Stomach (tissue), 9 donors: ENCODE data around the gene AGBL4. TPM values are rescaled to one million over a fixed set of nuclear protein-coding genes. Genes with fewer than 3 reads are reported as not detected.

Experiments used
- DNase-seq, 2 donors: peaks; one replicate each; pipeline versions ENCODE4 v3.0.0 to v3.0.0-alpha.2; 2013 to 2019
- H3K27ac ChIP-seq, 5 donors: fragments of 200-600 bp in 4 of 5; sonication (generic) in 4 of 5; one replicate each; pipeline ENCODE4 v1.5.1; 2013 to 2019; ENCODE audit warnings: mild to moderate bottlenecking in 1 of 5, moderate library complexity in 1 of 5
- H3K27me3 ChIP-seq, 3 donors: fragments of 200-600 bp; sonication (generic); one replicate each; pipeline ENCODE4 v1.5.1; 2017 to 2019; ENCODE audit warnings: mixed run types in 1 of 3
- H3K36me3 ChIP-seq, 4 donors: fragments of 200-600 bp; sonication (generic); 1 replicate in 3 of 4; 2 replicates in 1 of 4; pipeline ENCODE4 v1.5.1; 2016 to 2019
- H3K4me1 ChIP-seq, 4 donors: fragments of 200-600 bp; sonication (generic); one replicate each; pipeline ENCODE4 v1.5.1; 2016 to 2019
- H3K4me3 ChIP-seq, 4 donors: fragments of 200-600 bp; sonication (generic) in 3 of 4; one replicate each; pipeline ENCODE4 v1.5.1; 2016 to 2019; ENCODE audit warnings: mild to moderate bottlenecking in 1 of 4
- H3K9me3 ChIP-seq, 4 donors: fragments of 200-600 bp; sonication (generic); one replicate each; pipeline ENCODE4 v1.5.1; 2016 to 2019
- CTCF ChIP-seq, 7 experiments: fragments of 450-650 bp in 4 of 7; fragments of 200-600 bp in 3 of 7; sonication (generic) in 3 of 7; IDR thresholded peaks; one replicate each; pipeline ENCODE4 v1.5.1; 2016 to 2019; ENCODE audit warnings: antibody characterized with exemption in 7 of 7, control low read depth in 2 of 7, mild to moderate bottlenecking in 1 of 7
- EP300 ChIP-seq: sonication (generic); formaldehyde crosslinking; IDR thresholded peaks from one replicate; pipeline ENCODE4 v1.6.1; 2017; ENCODE audit warnings: antibody characterized with exemption
- POLR2A ChIP-seq, 4 donors: fragments of 450-650 bp; IDR thresholded peaks; one replicate each; pipeline ENCODE4 v1.6.1; 2016; ENCODE audit warnings: antibody characterized with exemption in 4 of 4, control low read depth in 2 of 4, mild to moderate bottlenecking in 1 of 4, moderate library complexity in 1 of 4
- POLR2AphosphoS5 ChIP-seq, 3 donors: sonication (generic); formaldehyde crosslinking; IDR thresholded peaks; one replicate each; pipeline ENCODE4 v1.6.1; 2016; ENCODE audit warnings: antibody characterized with exemption in 3 of 3
- WGBS, 5 donors: extraction: QIAGEN DNeasy Blood & Tissue Kit in 3 of 5; methylation state at CpG; one replicate each; pipeline versions ENCODE4 v1.1.5 to v1.1.7; 2013 to 2018; 5-methylcytosine and 5-hydroxymethylcytosine counted together
- intact Hi-C: fragments of 100-400 bp; cut with DNase I; formaldehyde crosslinking; loops from one replicate; pipeline ENCODE4 v1.15.1; 2023; ENCODE audit warnings: low total_unique reads
- polyA plus RNA-seq, 3 donors: library from polyadenylated mRNA; stranded (reverse); fragments of 200-250 nt; gene quantifications; one replicate each; pipeline ENCODE4 v1.2.3, GENCODE V29; 2013
- total RNA-seq, 5 donors: library from RNA; depleted of rRNA; stranded (reverse); fragments of >200 nt; gene quantifications; one replicate each; pipeline versions ENCODE4 v1.1.0 to v1.2.3, GENCODE V29; 2014 to 2016
- donor health status: healthy with polysubstance abuse.
- donor health status: Bipolar disorder and iron deficiency.
- donor health status: healthy.

Gene AGBL4
- total and polyA plus RNA-seq, 8 donors: 0.92 TPM; not detected in 7

- TF ChIP-seq EP300 (no peak), POLR2A (IDR thresholded peaks at IDR 0.05) (no peak), CTCF (IDR thresholded peaks at IDR 0.05) (no peak), POLR2AphosphoS5 (IDR thresholded peaks at IDR 0.05) (no peak)
- intact Hi-C loops: no loop called here
- no peaks in the 10 kb centered on the region for H3K36me3 ChIP-seq
- no peaks in the 10 kb centered on the region for H3K27me3 ChIP-seq
- no peaks in the 10 kb centered on the region for H3K4me1 ChIP-seq
- peaks cover 0 to 25% (median 13%) of the 10 kb centered on the region in 4 donors for H3K9me3 ChIP-seq
- no peak for DNase-seq
- 57 to 72% (median 64%) methylated on average over 3 of the region's 3 CpGs for WGBS, 5 donors
- H3K27ac ChIP-seq: no peak overlapping the region
- no peak overlapping the region for H3K4me3 ChIP-seq
Measured at GRCh38 chr1:49686107-49686506, 337.6 kb downstream of the AGBL4 start.

- Histone ChIP-seq H3K4me1 (no peaks in the 10 kb centered on the region), H3K27me3 (no peaks in the 10 kb centered on the region), H3K27ac (no peak overlapping the region), H3K36me3 (no peaks in the 10 kb centered on the region), H3K4me3 (no peak overlapping the region), H3K9me3 (peaks cover 0 to 17% (median 12%) of the 10 kb centered on the region in 4 donors)
- TF ChIP-seq POLR2A (IDR thresholded peaks at IDR 0.05): no peak
- no peak for TF ChIP-seq CTCF (IDR thresholded peaks at IDR 0.05)
- TF ChIP-seq POLR2AphosphoS5 (IDR thresholded peaks at IDR 0.05): no peak
- no peak for TF ChIP-seq EP300
- no peak for DNase-seq
- intact Hi-C loops: no loop called here
- WGBS, 5 donors: 40 to 48% (median 46%) methylated on average over 2 of the region's 2 CpGs
Measured at GRCh38 chr1:49677706-49678105, 346.0 kb downstream of the AGBL4 start.

GRCh38 chr1:49651136-49651535 lies 372.6 kb downstream of the AGBL4 start:
- Histone ChIP-seq H3K4me3 (no peak overlapping the region), H3K27me3 (no peaks in the 10 kb centered on the region), H3K27ac (no peak overlapping the region), H3K36me3 (no peaks in the 10 kb centered on the region), H3K4me1 (no peaks in the 10 kb centered on the region), H3K9me3 (peaks cover 0 to 26% (median 16%) of the 10 kb centered on the region in 4 donors)
- WGBS, 5 donors: 63 to 71% (median 65%) methylated on average over 3 of the region's 3 CpGs
- intact Hi-C loops: no loop called here
- no peak for DNase-seq
- TF ChIP-seq CTCF (IDR thresholded peaks at IDR 0.05) (no peak), POLR2AphosphoS5 (IDR thresholded peaks at IDR 0.05) (no peak), EP300 (no peak), POLR2A (IDR thresholded peaks at IDR 0.05) (no peak)

GRCh38 chr1:49630156-49630555 lies 393.6 kb downstream of the AGBL4 start:
- WGBS, 5 donors: 47 to 79% (median 59%) methylated on average over 2 of the region's 2 CpGs

More at GRCh38 chr1:49630156-49630555, 393.6 kb downstream of the AGBL4 start:
- Histone ChIP-seq H3K9me3 (no peaks in the 10 kb centered on the region), H3K27ac (no peak overlapping the region), H3K36me3 (no peaks in the 10 kb centered on the region), H3K4me3 (no peak overlapping the region), H3K27me3 (no peaks in the 10 kb centered on the region), H3K4me1 (no peaks in the 10 kb centered on the region)
- TF ChIP-seq POLR2AphosphoS5 (IDR thresholded peaks at IDR 0.05) (no peak), CTCF (IDR thresholded peaks at IDR 0.05) (peak in 2 of 7 experiments; percentile 4 to 22)
- peak in 1 of 2 donors; percentile 9 for DNase-seq
- intact Hi-C loops: no loop called here
